GM19455 (cell line): ENCODE data around the gene C5orf15.

ENCODE experiments used
- ATAC-seq: cut with Tn5 transposase; IDR thresholded peaks from one replicate; pipeline ENCODE4 v1.9.1; 2021; ENCODE audit not compliant: unreplicated experiment

The C5orf15 gene

DNA sequence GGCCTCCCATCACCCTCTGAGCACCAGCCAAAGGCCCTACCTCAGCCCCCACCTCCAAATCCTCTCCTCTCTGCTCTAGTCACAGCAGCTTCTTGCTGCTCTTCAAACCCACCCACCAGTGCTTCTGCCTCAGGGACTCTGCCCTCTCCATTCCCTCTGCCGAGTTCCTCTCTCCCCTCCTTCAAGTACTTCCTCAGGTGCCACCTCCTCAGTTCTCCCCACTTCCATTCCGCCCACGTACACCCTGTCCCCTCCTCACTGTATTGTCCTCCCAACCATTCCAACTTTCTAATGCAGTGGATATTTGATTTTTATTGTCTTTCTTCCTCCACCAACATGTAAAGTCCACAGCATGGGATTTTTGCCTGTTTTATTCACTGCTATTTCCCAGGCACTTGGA is 43.2 kb downstream of the C5orf15 start:
- no peak for ATAC-seq

DNA sequence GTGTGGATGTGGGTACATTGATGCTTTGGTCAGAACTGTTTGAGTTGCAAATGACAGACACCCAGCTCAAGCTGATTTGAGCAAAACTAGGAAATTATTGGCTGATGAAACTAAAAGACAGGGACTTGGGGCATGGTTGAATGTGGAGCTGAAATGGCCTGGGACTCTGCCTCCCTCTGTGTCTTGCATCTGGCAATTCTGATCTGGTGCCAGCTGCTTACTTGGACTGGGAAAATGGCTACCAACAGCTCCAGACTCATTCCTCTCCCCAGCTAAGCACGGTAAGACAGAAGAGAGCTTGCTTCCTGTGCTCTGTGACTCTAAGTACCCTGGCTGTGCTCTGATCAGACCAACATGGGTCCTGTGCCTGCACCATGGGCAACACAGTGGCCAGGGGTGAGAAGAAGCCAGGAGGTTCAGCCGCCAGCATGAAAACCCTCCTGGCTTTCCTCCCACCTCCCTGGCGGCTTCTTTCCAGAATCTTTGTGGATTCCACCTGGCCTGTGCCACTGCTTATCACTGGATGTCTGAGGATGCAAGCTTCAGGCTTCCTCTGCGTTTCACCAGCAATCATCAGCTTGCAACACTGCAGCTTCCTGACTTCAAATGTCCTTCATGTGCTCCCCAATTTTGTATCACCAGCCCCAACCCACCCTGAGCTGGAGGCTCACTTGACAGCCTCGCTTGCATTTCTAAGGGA is 44.1 kb downstream of the C5orf15 start:
- no peak for ATAC-seq

DNA sequence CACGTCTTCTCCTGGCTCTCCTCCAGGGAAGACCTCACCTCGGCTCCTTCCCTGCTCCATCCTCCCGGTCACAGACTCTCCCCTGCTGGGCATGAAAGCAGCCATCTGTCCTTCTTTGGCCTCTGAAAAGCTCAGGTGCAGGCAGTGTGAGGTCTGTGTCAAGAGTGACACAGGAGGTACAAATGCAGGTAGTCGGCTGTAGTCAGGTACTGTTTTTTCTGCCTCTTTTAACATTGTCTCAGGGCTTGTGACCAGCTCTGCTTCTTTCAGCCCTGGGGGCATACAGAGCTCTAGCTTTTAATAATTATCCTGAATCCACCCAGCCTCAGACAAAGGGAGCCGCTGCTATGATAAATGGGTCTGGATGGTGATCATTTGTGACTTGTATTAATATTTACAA is 46.4 kb downstream of the C5orf15 start:
- ATAC-seq = no peak

DNA sequence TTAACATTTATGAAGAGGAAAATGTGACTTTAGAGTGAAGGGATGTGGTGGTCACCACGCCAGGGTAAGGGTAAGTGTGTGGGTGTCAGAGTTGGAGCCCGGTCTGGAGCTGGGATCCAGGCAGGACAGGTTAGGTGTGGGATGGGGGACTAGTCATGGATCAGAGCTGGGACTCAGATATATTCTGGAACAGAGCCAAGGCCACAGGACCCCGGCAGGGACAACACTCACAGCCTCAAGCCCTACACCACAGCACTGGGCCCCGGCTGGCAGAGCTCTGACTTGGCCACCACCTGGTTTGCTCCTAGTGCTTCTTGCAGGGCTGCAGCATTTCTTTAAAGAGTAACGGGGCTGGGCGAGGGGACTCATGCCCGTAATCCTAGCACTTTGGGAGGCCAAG is 47.4 kb downstream of the C5orf15 start:
- no peak for ATAC-seq

DNA sequence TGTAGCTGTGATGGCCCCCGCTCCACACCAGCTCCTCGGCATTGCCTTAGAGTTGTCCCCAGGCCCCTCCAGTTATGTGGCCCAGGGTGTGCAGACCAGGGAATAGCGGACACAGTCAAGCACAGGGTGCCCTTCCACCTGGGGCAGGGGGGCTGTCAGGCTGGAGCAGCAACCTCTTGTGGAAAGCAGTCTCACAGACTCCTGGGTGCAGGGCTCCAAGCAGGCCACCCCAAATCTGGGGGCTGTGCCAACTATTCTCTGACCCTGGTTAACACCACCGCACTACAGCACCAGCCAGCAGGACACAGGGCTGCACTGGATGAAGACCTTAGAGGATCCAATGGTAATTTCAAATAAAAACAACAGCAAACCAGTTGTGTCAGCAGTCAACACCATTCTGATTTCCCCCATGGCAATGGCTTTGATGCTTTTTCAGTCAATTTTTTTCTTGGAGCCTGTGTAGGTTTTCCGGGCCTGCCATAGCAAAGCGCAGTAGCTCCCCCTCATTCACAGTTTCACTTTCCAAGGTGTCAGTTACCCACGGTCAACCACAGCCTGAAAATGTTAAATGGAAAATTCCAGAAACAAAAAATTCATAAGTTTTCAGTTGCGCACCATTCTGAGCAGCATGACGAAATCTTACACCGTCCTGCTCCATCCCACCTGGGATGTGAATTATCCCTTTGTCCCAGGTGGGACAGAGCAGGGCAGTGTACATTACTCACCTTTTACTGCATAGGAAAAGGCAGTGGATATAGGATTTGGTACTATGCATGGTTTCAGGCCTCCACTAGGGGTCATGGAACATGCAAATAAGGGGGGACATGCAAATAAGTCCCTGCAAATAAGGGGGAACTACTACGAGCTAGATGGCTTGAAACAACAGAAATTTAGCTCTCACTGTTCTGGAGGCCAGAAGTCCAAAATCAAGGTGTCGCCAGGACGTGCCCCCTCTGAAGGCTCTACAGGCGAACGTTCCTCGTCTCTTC is 49.0 kb downstream of the C5orf15 start:
- ATAC-seq = no peak

DNA sequence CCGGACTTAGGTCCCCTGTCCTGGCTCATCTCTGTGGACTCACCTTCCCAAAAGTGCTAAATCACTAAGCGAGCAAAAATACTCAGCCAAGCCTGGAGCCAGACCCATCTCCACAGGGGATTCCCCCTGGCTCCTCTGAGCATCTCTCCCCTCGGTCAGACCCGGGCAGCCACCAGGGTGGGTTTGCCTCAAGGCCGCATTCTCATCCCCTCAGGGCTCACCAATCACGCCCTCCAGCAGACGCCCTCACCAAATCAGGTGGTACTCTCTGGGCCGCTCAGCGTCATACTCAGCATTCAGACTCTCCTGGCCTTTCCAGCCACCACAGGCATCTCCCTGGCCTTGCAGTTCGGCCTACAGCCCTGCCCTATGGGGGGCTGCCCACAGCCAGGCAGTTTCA is 49.7 kb downstream of the C5orf15 start:
- no peak for ATAC-seq

DNA sequence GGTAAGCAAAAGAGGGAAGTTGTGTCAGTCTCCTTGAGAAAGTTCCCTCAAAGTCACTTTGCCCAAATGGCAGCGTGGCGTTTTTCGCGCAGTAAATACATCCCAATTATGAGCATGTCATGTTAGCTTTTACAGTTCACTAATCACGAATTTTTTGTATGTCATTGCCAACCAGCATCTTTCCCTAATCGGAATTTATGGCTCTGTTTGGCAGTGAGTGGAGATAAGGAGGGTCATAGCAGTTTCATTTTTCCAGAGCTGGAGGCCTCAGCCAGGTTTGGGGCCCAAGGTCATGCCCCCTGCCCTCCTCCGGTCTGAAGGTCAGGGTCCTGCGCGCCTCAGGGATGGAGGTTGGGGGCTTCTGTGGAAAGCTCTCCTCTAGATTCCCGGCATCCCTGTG is 50.1 kb downstream of the C5orf15 start:
- ATAC-seq = no peak

DNA sequence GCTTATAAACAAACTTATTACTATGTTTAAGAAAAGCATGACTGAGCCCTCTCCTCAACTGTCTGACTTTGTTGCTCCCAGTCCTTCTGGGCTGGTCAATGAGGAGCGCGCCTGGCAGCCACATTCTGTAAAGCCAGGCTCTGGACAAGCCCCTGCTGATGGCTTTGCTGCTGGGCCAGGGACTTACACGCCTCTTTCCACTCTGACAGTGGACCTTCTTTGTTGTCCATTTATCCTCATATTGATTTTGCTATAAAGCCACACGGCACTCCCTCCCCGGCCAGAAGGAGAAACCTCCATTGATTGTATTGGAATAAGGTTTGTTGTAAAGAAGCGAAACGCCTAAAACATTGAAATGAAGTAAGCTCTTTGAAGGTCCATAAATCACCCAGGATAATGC is 50.6 kb downstream of the C5orf15 start:
- ATAC-seq = no peak

DNA sequence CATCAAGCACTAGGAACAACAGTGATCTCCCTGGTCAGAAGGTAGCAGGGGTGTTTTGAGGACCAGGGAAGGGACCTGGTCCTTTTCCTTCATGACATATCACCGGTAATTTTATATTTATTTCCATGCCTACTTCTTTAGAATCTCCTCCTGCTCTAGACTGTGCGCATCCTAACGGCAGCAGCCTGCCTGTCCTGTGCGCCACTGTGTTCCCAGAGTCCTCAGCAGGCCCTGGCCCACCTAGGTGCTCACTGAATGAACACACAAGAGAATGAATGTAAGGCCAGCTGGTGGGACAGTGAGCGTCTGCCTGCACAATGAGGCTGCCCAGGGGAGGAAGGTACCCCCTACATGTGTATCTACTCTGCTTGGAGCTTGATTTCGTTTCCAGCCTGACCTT is 51.5 kb downstream of the C5orf15 start:
- no peak for ATAC-seq

DNA sequence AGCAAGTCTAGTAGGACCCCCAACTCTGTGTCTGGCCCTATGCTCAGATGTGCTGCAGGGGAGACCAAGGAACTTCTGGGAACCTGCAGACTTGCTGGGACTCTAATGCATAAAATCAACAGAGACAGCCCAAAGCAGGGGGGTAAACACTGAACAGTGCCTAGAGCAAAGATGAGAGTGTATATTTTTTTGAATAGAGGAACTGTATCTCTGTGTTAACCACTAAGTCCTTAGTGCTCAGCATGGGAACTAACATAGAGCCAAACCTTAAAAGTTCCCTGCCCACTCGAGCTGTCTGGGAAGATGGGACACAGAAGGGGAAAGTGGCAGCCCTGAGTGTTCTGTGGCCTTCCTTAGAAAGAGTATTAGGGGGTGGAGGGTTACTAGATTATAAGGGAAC is 51.9 kb downstream of the C5orf15 start:
- ATAC-seq = no peak

DNA sequence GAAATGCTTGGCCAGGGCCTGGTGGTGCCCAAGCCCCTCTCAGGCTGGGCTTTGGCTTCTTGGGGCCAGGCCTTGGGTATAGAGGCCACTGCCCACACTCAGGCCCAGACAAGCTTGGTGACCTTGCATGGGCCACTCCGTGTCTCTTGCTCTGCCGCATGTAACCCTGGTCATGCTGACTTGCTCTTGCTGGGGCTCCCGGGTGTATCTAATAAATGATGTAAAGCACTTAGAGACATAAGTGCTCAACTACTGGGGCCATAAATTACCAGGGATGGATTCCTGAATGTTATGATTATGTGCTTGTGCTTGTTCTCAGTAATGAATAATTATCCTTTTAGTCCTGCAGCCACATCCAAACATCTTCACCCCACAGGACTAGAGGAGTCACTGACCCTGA is 54.0 kb downstream of the C5orf15 start:
- no peak for ATAC-seq

DNA sequence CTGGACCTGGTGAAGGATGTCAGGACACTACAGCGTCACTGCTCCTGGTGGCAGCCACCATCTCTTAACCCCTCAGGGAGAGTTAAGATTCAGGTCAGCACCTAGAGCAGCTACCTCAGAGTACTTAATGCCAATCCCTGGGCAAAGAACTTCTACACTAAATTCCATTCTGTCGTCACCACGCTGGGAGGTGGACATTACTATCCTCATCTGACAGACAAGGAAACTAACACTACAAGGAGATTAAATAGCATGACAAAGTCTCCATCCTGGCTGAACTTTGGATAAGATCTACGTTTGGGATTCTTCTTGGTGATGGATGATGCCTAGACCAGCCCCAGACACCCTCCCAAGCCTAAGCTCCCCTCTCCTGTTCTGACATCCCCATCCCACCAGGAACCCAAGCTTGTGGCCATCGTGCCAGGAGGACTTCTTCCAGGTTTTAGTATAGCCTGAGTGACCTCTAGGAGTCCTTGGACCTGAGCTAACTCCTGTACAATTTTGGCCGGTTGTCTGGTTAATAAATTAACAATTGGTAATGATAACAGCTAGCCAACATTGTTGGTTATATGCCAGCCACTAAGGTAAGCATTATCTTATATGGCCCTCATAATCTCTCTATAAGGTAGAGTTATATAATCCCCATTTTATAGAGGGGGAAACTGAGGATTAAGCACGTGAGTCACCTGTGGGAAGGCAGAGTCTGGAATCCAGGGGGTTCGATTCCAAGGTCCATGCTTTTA is 54.8 kb downstream of the C5orf15 start:
- no peak for ATAC-seq

DNA sequence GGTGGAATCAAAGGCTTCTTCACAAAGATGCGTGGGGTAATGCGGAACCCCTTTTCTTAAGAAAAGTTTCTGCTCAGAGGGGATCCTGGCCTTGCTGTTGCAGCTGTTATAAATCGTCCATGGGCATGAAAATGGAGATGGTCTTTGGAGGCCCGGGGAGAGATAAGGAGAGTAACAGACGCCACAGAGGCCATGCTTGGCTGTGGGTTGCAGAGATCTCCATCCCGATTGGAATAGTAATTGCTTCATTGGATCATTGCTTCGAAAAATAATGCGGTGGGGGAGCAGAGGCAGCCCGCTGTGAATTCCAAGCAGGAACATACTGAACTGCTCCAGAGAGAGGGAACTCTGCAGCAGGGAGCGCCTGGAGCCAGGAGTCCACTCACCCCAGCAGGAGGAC is 55.5 kb downstream of the C5orf15 start:
- no peak for ATAC-seq

DNA sequence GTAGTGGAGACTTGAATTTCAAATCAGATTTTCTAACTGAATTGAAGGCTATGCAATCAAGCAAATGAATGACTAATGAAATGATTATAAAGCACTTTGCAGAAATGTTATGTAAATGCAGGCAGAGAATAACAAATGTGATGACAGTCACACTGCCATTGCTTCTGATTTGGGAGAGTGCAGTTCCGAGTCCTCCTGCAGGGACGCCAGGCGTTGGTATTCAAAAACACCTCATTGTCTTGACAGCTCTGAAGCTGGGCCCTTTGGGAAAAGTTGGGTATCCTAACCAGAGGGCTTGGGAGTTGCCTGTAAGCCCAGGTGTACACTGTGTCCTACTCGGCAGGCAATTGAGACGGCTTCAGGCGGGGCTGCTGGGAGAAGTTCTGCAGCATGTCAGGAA is 57.9 kb downstream of the C5orf15 start:
- no peak for ATAC-seq

DNA sequence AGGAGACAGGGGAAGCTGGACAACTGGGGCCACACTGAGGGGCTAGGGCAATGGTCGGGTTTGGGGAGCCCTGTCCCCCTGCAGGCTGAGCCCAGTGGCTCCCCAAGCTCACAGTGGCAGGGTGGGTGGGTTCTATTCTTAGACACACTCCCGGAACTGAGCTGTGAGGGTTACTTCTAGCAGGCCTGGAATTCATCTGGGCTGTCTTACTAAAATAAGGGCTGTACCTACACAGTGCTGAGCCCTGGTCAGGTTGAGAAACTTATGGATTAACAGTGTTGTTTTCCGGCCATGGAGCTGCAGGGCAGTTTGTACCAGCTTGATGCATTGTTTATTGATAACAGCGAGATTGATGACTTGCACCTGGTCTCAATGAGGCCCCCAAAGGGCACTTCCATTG is 58.8 kb downstream of the C5orf15 start:
- no peak for ATAC-seq

DNA sequence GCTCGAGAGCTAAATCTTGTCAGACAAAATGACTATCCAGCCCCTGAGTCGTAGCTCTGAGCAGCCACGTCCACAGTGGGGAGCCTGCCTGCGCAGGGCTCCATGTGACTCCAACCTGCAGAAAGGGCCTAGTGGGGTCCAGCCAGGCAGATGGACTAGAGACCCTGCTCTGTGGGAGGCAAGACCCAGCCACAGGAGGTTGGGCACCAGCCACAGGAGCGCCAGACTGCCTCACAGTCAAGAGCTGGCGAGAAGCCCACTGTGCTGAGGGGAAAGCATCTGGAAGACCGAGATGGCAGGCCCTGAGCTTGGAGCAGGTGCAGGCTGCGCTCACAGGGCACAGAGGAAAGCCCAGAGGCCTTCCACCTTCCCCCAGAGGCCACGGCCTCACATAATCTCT is 61.4 kb downstream of the C5orf15 start:
- no peak for ATAC-seq

DNA sequence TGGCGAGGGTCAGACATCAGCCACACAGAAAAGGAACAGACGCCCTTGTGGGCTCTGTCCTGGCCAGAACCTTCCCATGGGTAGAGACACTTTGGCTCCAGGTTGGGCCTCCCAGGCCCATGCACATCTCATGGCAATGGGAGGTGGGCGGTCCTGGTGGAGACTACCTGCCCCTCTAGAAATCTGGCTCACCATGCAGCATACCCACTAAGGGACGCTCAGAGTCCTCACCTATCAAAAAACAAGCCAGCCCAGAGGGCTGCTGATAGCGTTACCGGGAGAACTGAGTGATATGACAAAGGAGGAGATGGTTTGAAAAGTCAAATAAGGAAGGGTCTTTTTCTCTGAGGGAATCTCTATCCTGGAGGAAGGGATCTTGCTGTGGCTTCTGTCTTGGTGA is 62.1 kb downstream of the C5orf15 start:
- ATAC-seq = no peak
